ENCODE results near the gene FER.
"Not testable (repeated sequence)": the region's sequence is repeated elsewhere in the genome, so short reads cannot be mapped to it uniquely, and the experiment has no call there.

FER gene

GRCh38 chr5:108957333-108957732, 209.6 kb downstream of the FER start:
- no peak for DNase-seq (ENCODE audit: low spot score)

DNA sequence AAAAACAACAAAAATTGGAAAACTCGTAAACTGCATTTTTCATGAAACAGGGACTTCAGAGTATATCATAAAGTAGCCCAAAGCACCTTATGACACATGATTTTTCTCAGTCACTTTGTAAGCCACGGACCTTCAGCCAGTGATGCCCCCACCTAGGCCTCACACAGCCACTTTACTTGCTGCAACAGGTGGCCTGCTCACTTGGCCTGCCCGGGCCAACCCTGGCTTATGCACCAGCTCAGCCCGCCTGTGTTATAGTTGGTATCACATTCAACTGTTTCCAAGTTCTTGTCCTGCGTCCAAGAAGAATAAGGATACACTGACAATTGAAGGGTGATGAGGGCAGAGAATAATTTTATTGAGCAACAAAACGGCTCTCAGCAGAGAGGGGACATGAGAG, 219.2 kb downstream of the FER start:
- no peak for DNase-seq (ENCODE audit: low spot score)

DNA sequence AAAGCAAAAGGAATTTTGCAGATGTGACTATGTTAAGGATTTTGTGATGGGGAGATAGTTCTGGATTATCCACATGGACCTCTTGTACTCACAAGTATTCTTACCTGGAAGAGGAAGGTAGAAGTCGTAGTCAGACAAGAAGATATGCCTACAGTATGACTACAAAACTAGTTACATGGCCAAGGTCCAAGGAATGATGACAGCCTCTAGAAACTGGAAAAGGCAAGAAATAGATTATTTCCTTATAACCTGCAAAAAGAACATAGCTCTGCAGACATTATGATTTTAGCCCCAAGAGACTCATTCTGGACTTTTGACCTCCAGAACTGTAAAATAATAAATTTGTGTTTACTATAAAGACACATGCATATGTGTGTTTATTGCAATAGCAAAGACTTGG, 226.9 kb downstream of the FER start:
- no peak for DNase-seq (ENCODE audit: low spot score)

- no peak for DNase-seq (ENCODE audit: low spot score)
Observed at GRCh38 chr5:108975697-108976096, 228.0 kb downstream of the FER start.

- DNase-seq (ENCODE audit: low spot score) = no peak
Observed at GRCh38 chr5:108983461-108984092, 235.9 kb downstream of the FER start.

DNA sequence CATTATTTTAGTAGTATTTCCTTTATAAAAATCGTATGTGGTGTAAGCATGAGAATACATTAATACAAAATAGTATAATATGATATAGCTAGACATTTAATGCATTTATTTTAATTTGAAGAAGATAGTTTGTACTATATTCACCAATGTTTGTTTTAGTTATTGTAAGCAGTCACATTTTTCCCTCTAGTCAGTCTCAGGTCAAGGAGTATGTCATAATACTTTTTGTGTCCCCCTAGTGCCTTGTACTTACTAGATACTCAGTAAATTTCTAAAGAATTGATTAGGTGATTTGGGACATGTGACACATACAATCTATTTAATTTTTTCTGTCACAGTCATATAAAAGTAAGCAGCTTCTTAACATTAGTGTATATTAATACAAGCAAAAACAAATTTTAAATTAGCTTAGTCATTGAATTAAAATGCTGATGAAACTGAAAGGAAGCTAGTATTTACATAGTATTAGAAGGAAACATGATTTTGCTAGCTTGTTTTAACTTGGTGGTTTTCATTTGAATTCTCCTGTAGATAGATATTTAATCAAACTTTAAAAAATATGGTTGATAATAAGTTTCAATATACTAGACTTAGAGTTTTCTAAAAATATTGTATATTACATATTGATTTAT, 242.2 kb downstream of the FER start:
- DNase-seq (ENCODE audit: low spot score) = no peak

- not testable (repeated sequence) for DNase-seq (ENCODE audit: low spot score)
Observed at GRCh38 chr5:108992396-108993085, 244.8 kb downstream of the FER start.

DNA sequence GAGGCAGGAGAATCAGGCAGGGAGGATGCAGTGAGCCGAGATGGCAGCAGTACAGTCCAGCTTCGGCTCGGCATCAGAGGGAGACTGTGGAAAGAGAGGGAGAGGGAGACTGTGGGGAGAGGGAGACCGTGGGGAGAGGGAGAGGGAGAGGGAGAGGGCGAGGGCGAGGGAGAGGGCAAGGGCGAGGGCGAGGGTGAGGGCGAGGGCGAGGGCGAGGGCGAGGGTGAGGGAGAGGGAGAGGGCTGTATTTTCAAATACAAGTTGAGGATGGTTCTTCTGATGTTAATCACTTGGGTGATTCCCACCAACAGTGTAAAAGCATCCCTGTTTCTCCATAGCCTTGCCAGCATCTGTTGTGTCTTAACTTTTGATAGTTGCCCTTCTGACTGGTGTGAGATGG, 245.7 kb downstream of the FER start:
- DNase-seq (ENCODE audit: low spot score) = not testable (repeated sequence)

- DNase-seq (ENCODE audit: low spot score) = no peak
Observed at GRCh38 chr5:108997720-108998119, 250.0 kb downstream of the FER start.

DNA sequence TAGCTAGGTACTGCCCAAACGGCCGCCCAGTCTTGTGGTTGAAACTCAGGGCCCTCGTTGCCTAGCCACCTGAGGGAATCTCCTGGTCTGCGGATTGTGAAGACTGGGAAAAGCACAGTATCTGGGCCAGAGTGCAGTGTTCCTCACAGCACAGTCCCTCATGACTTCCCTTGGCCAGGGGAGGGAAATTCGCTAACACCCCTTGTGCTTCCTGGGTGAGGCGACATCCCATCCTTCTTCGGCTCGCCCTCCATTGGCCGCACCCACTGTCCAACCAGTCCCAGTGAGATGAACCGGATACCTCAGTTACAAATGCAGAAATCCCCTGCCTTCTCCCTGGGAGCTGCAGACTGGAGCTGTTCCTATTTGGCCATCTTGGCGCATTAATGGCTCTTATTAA, 250.5 kb downstream of the FER start:
- no peak for DNase-seq (ENCODE audit: low spot score)

GRCh38 chr5:109003928-109004327, 256.2 kb downstream of the FER start:
- no peak for DNase-seq (ENCODE audit: low spot score)

DNA sequence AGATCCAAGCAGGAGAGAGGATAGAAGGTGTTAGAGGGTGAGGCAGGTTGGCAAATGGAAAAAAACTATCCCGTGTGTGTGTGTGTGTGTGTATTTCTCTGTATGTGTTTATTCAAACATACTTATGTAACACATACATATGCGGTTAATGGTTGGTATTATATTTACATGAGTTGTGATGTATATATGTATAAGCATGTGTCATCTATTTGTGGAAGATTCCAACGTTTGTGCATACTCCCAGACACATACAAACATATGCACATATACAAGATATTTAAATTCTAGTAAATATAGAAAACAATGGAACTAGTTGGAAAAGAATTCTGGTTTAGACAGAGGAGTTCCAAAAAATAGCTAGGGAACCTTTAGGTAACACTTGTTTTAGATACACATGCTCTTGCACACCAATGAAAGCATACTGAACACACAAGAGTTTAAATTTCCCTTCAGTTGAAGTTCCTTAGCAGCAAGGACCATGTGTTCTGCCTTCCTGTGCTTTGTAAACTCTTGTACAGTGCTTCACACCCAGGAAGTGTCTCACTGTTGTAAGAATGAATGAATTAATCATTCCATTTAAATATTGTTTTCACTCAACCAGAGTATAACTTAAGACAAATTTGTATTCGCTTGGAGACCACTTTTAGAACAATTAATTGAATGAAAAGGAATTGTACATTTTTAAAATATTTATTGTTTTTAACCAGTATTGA, 257.8 kb downstream of the FER start:
- no peak for DNase-seq (ENCODE audit: low spot score)

- no peak for DNase-seq (ENCODE audit: low spot score)
Observed at GRCh38 chr5:109006129-109006528, 258.4 kb downstream of the FER start.

DNA sequence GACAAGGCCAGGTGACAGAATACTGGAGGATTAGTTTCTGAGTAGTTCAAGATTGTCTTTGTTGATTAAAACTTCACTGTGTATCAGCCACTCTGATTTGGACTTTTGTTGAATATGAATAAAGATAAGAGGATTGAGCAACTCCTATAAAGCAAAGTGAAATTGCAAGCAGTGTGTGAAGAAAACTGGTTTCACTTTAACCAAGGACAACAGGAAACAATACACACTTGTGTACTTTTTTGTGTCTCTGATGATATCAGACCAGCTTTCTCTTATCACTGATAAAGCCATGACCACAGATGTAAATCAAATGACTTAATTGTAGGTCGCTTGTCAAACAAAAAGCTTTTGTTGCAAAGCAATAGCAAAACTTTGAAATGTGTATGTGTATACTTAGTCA, 268.6 kb downstream of the FER start:
- peak; percentile 38 for DNase-seq (ENCODE audit: low spot score)

DNA sequence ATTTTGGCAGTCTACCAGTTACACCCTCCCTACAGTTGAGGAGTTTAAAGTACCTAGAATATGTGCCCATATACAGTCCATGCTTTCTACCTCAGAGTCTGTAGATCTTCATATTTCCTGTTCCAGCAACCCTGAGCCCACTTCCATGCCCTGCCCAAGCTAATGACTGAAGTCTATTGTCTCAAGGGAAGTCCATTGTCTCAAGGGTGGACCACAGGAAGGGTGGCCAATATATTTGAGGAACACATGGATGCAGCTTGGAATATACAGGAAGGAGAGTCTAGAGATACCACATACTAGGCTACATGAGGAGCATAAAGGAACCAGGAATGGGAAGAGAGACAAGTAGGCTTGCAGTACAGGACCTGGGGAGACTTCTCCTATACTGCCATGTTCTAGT, 274.4 kb downstream of the FER start:
- no peak for DNase-seq (ENCODE audit: low spot score)

DNA sequence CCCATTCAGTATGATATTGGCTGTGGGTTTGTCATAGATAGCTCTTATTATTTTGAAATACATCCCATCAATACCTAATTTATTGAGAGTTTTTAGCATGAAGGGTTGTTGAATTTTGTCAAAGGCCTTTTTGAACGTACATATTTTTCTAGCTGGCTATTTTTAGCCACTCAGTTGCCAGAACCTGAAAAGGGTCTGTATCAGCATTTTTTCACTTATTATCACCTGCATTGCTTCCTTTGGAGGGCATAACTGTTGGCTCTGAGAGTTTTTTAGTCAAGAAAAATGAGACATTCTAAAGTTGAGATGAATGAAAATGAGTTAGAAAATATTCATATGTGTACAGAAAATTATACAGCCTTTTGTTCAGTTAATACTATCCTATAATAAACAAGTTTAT, 278.0 kb downstream of the FER start:
- DNase-seq (ENCODE audit: low spot score) = not testable (repeated sequence)

DNA sequence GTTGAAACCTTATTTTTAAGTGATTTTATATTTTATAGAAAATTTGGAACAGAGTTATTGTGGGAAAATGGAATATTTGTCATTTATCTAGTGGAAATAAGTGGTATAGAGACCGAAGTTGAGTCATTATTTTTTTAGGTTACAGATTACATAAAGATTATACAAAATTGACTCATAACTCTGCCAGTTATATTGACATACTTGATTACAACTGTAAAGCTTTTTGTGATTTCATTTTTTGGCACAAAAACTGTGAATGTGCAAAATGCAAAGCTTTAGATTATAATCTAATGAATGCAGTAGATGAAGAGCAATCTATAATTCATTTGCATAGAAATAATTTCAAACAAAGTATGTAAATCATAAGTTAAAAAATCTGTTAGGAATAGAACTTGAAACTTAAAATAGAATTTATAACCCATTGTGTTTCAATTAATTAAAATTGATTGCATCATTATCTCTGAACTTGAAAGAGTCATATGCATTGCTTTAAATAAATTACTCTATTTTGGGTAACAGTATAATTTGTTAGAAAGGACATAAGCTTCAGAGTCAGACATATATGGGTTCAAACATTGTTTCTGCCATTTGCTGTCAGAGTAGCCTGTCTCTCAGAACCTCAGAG, 280.4 kb downstream of the FER start:
- no peak for DNase-seq (ENCODE audit: low spot score)

GRCh38 chr5:109028608-109029299, 281.1 kb downstream of the FER start:
- no peak for DNase-seq (ENCODE audit: low spot score)

DNA sequence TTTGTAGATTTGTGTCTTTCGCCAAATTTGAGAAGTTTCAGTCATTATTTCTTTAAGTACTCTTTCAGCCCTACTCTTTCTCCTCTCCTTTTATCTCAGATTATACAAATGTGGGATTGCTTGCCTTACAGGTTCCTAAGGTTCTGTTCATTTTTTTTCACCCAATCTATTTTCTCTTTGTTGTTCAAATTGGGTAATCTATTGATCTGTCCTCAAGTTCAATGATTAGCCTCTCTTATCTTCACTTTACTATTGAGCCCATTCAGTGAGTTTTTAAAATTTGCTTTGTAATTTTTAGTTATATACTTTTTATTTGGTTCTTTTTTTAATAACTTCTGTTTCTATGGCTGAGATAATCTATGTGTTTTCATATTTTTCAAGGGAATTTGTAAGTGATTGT, 282.1 kb downstream of the FER start:
- no peak for DNase-seq (ENCODE audit: low spot score)

GRCh38 chr5:109030360-109031143, 282.9 kb downstream of the FER start:
- DNase-seq (ENCODE audit: low spot score) = no peak

DNA sequence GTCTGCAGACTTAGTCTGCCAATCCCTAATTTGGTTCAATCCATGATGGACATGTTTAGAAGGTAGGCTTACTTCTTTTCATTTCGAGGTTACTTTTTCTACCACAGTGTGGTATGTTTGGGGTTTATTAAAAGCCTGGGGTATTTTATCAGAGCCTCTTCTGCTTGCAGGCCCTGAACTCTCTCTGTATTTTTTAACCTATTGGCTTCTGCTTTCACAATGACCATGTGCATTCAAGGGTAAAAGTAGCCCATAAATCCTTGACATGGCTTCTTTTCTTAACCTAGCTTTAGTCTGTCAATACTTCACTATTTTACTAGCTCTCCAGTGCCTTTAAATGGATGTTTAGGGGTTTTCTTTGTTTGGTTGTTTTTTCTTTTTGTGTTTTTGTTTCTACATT, 286.6 kb downstream of the FER start:
- DNase-seq (ENCODE audit: low spot score) = no peak

All from SW480 (cell line).